Activated CD8-positive, alpha-beta T cell treated with anti-CD3 and anti-CD28 coated beads, Interleukin-2, amount 10 ng/mL, durations not matched to agents 7 days and 5 days (primary cell): ENCODE results near the gene CKS1B. TPM values are rescaled to one million over a fixed set of nuclear protein-coding genes. Genes with fewer than 3 reads are reported as not detected.
A peak's percentile ranks its signal among the peaks of the same experiment; 100 is the strongest.

Source experiments
- ATAC-seq: fragments of 150-1000 bp; cut with Tn5 transposase; one replicate; pipeline ENCODE4 v1.10.0; 2021; ENCODE audit warnings: moderate library complexity
- CTCF ChIA-PET: fragments of 350-600 bp; sonication (Branson Sonifier 250); formaldehyde crosslinking; loops from one replicate; lab custom pipeline; 2021; ENCODE audit warnings: antibody characterized with exemption; lab: Charles Lee
- POLR2A ChIA-PET: fragments of 350-600 bp; sonication (Branson Sonifier 250); formaldehyde crosslinking; loops from one replicate; lab custom pipeline; 2021; ENCODE audit warnings: antibody characterized with exemption; lab: Charles Lee
- DNase-seq: peaks from one replicate; pipeline ENCODE4 v3.0.0-alpha.2; 2020
- H3K27ac Mint-ChIP-seq: one replicate; pipeline ENCODE4 v1.8.0; 2021; ENCODE audit warnings: mild to moderate bottlenecking, mixed read lengths
- H3K27me3 Mint-ChIP-seq: one replicate; pipeline ENCODE4 v1.8.0; 2021; ENCODE audit warnings: low read depth, mixed read lengths
- H3K36me3 Mint-ChIP-seq: one replicate; pipeline ENCODE4 v1.8.0; 2021; ENCODE audit warnings: low read depth, mixed read lengths
- H3K4me1 Mint-ChIP-seq: one replicate; pipeline ENCODE4 v1.8.0; 2021; ENCODE audit warnings: low read depth, mixed read lengths
- H3K4me3 Mint-ChIP-seq: one replicate; pipeline ENCODE4 v1.8.0; 2021; ENCODE audit warnings: mild to moderate bottlenecking, mixed read lengths
- H3K9me3 Mint-ChIP-seq: one replicate; pipeline ENCODE4 v1.8.0; 2022; ENCODE audit warnings: mixed read lengths; ENCODE audit not compliant: insufficient read depth
- total RNA-seq, 2 experiments: library from RNA; stranded (reverse); gene quantifications; one replicate each; pipeline ENCODE4 v1.2.3, GENCODE V29; 2021

Gene CKS1B
- total RNA-seq, 2 experiments from 2014 or later: 151 to 153 TPM

DNA sequence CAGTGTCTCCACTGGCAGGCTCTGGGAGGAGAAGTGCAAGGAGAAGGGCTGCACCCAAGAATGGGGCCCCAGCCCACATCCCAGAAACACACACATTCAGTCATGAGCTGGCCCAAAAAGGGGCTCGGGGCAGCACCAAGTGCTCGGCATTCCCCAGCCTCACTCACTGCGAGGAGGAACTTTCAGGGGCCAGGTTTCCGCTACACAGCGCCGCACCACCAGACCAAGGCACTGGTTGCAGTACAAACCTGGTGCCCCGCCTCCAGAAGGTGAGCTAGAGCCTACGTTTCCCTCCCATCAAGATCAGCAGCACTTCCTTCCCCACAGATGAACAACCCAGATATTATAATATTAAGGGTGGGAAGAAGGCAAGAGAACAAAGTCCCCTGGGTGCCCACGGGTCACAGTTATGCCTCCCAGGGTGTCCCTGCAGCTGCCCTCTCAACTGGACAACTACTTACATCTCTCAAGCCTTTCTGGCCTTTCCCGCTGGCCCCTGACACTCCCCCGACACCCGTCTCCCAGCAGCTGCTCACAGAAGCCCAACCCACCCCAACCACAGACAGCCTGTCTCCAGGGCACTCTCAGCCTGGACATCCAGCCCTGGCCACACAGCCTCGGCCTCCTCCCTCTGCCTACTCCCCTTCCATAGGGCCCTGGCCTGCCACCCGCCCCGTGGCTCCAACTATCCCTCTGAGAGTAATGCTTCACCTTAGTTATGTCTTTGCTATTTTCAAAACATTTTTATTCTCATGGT is 22.4 kb upstream of the CKS1B start:
- Mint-ChIP-seq H3K4me1 (peaks cover 69% of the 10 kb centered on the region), H3K9me3 (no peaks in the 10 kb centered on the region), H3K4me3 (peak overlapping the region; percentile 79), H3K27ac (peak overlapping the region; percentile 96), H3K36me3 (peaks cover 35% of the 10 kb centered on the region), H3K27me3 (no peaks in the 10 kb centered on the region)
- DNase-seq: peak; percentile 76
- CTCF ChIA-PET: interaction anchor here (0.7 to 6.1 kb wide), 14 partner anchors 9 to 161 kb away, joined by 3 to 51 read pairs (median 4); partner anchors contain the start of genes ADAM15, FLAD1 and PYGO2
- POLR2A ChIA-PET: interaction anchor here (0.8 to 6.2 kb wide), 5 partner anchors 9 to 361 kb away, joined by 3 to 77 read pairs (median 6); partner anchors contain the start of genes CKS1B, PMVK and PYGO2
- peak; percentile 28 for ATAC-seq

DNA sequence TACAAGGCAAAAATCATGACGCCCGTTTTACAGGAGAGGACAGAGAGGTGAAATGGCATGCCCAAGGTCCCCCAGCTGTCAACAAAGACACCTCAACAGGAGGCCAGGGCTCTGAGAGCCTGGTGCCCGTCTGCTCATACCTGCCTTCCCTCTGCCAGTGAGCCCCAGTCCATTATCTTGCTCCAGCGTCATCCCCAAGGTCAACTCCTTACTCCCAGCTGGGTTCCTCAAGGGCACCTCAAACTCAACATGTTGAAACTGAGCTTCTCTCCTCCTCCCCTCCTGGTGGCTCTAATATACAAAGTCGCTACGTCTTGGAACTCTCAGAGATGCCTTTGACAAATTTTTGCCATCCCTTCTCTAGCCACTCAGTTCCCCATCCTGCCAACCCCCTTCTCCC is 21.8 kb upstream of the CKS1B start:
- ChIA-PET POLR2A (interaction anchor here (0.9 to 6.2 kb wide), 5 partner anchors 9 to 101 kb away, joined by 3 to 77 read pairs (median 6); partner anchors contain the start of genes CKS1B, FLAD1, PMVK and PYGO2), CTCF (interaction anchor here (1.0 to 6.1 kb wide), 9 partner anchors 9 to 161 kb away, joined by 3 to 51 read pairs (median 5); partner anchors contain the start of gene PYGO2)
- DNase-seq: no peak
- Mint-ChIP-seq H3K27me3 (no peaks in the 10 kb centered on the region), H3K4me1 (peaks cover 73% of the 10 kb centered on the region), H3K4me3 (peak overlapping the region; percentile 79), H3K27ac (peak overlapping the region; percentile 96), H3K9me3 (no peaks in the 10 kb centered on the region), H3K36me3 (peaks cover 35% of the 10 kb centered on the region)
- no peak for ATAC-seq

DNA sequence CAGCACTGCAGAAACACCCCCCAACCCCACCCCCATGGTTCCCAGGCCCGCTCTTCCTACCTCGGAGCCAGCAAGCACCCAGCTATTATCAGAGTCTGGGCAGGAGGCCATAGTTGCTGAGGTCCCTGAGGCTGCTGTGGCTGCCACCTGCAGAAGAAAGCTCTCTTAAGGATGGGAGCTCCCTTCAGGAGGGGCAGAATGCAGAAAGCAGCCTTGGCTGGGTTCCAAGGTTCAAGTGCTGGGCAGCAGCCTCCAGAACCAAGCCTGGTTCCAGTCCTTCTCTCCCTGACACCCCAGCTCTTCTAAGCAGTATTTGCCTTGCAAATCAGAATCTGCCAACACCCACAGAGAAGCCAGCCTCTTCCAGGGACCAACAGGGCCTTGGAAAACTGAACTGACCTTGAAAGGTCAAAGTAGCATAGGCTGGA is 20.9 kb upstream of the CKS1B start:
- no peaks in the 10 kb centered on the region for H3K9me3 Mint-ChIP-seq
- peak overlapping the region; percentile 96 for H3K27ac Mint-ChIP-seq
- ATAC-seq: no peak
- ChIA-PET POLR2A (interaction anchor here (0.9 to 6.2 kb wide), 5 partner anchors 16 to 100 kb away, joined by 3 to 77 read pairs (median 8); partner anchors contain the start of genes CKS1B, FLAD1 and PMVK), CTCF (interaction anchor here (1.3 to 6.1 kb wide), 7 partner anchors 46 to 162 kb away, joined by 4 to 51 read pairs (median 9); no protein-coding TSS in a partner anchor)
- peak overlapping the region; percentile 16 for H3K4me3 Mint-ChIP-seq
- H3K4me1 Mint-ChIP-seq: peaks cover 77% of the 10 kb centered on the region
- H3K27me3 Mint-ChIP-seq: no peaks in the 10 kb centered on the region
- no peak for DNase-seq
- peaks cover 39% of the 10 kb centered on the region for H3K36me3 Mint-ChIP-seq

DNA sequence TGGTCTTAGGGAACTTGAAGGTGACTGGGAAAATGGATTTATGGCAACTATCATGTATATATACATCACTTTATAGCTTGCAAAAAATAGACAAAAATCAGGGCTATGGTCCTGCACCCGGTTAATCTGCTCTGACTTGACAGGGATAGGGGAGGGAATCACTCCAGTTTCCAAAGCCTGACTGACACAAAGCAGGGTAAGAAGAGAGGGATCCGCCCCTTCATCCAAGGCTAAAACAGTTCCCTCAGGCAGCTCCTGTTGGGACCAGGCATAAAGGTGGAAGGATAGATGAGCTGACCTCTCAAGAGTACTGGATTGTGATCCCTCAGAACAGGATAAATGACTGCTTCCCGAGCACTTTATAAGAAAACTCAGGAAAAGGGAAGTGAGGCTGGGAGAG is 19.9 kb upstream of the CKS1B start:
- POLR2A ChIA-PET: interaction anchor here (0.7 to 6.2 kb wide), 9 partner anchors 11 to 110 kb away, joined by 3 to 77 read pairs (median 11); partner anchors contain the start of genes CKS1B, FLAD1, PMVK and SHC1
- H3K36me3 Mint-ChIP-seq: peaks cover 34% of the 10 kb centered on the region

DNA sequence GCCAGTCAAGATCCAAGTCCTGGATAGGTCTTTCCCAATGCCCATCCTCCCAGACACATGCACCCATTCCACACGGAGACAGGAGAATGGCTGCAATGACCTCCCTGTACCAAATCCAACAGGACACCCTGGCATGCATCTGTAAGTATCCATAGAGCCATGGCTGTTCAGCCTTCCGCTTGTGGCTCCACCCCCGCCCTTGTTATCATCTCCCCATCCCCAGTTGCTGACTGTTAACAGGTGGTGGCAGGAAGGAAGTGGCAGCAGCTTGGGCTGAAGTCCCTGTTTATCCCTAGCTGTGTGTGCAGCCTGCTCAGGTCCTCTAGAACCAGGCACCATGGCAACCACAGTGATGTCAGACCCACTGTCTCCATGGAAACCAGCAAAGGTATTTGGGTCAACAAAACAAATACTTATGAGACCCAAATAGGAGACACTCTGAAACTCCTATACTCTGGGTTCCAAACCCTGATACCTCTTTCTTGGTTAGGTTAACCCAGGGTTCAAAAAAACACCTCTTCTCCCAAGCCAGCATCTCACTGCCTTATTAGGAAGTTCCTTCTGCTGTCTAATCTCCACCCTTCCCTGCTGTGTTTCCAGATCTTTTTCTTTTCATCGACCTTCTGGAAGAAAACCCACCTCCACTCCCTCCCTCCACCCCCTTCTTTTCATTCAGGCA is 19.3 kb upstream of the CKS1B start:
- peaks cover 37% of the 10 kb centered on the region for H3K36me3 Mint-ChIP-seq
- H3K9me3 Mint-ChIP-seq: no peaks in the 10 kb centered on the region
- DNase-seq (peak; percentile 96), ATAC-seq (peak; percentile 86)
- ChIA-PET CTCF (interaction anchor here (0.6 to 6.1 kb wide), 23 partner anchors 9 to 396 kb away, joined by 3 to 51 read pairs (median 4); partner anchors contain the start of genes ADAM15, CKS1B, LENEP and SHC1), POLR2A (interaction anchor here (0.7 to 6.2 kb wide), 14 partner anchors 11 to 346 kb away, joined by 3 to 77 read pairs (median 6); partner anchors contain the start of genes ADAM15, CKS1B, FLAD1 and PMVK)
- H3K4me1 Mint-ChIP-seq: peaks cover 79% of the 10 kb centered on the region
- H3K27ac Mint-ChIP-seq: peak overlapping the region; percentile 96
- H3K27me3 Mint-ChIP-seq: no peaks in the 10 kb centered on the region
- H3K4me3 Mint-ChIP-seq: peak overlapping the region; percentile 91

More for the DNA sequence above, 19.9 kb upstream of the CKS1B start:
- no peak for DNase-seq
- Mint-ChIP-seq H3K4me1 (peaks cover 75% of the 10 kb centered on the region), H3K27me3 (no peaks in the 10 kb centered on the region), H3K9me3 (no peaks in the 10 kb centered on the region), H3K27ac (peak overlapping the region; percentile 96), H3K4me3 (peak overlapping the region; percentile 91)
- no peak for ATAC-seq
- CTCF ChIA-PET: interaction anchor here (0.6 to 6.1 kb wide), 13 partner anchors 10 to 395 kb away, joined by 3 to 51 read pairs (median 5); partner anchors contain the start of genes ADAM15, CKS1B and SHC1

DNA sequence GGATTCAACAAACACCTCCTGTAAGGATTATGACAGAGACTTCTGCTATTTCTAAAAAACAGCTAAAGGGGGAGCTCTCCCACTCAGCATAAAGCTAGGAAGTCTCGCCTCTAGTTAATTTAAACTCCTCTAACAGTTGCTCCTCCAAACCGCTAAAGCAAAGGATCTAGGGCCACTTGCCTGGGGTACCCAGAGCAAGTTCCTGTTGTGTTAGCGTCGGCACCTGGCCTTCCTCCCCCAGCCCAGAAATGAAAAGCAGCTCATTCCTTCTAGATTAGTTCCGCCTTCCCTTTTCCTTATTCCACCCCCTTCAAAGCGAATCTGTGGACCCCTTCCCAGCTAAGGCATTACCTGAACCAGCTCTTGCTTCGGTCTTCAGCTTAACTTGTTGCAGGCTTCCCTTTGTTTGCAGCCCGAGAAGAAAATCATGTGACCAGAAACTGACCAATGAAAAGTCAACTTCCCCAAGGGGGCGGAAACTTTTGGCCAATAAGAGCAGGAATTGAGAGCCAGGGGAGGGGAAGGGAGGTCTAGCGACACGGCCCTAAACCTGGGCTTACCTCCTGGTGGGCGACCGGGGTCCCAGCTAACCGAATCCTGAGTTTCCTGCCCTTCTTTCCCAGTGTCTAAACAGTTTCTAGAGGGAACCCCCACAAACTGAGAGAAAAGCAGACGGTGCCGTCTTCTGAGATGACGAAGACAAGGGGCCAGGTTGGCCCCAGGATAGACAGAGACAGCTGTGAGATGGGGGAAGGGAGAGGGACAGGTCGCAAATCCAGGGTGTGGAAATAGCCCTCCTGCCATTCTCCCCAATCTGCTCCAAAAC is 18.6 kb upstream of the CKS1B start, which contains the start of gene PBXIP1:
Gene PBXIP1, minus strand, starts transcription at position 382 of the 826 bp plus-strand sequence. CDS start 2,378 bp downstream, outside the sequence.
- DNase-seq: peak; percentile 91
- ChIA-PET CTCF (interaction anchor here (0.7 to 6.1 kb wide), 21 partner anchors 13 to 396 kb away, joined by 3 to 51 read pairs (median 5); partner anchors contain the start of genes ADAM15, CKS1B, LENEP and SHC1), POLR2A (interaction anchor here (1.0 to 6.2 kb wide), 13 partner anchors 10 to 346 kb away, joined by 3 to 77 read pairs (median 6); partner anchors contain the start of genes ADAM15, CKS1B, FLAD1 and PMVK)
- no peaks in the 10 kb centered on the region for H3K27me3 Mint-ChIP-seq
- H3K36me3 Mint-ChIP-seq: peaks cover 36% of the 10 kb centered on the region
- H3K9me3 Mint-ChIP-seq: no peaks in the 10 kb centered on the region
- H3K4me1 Mint-ChIP-seq: peaks cover 80% of the 10 kb centered on the region
- peak within 1 kb of the TSS; percentile 96 for H3K27ac Mint-ChIP-seq
- peak within 1 kb of the TSS; percentile 91 for H3K4me3 Mint-ChIP-seq
- ATAC-seq: peak; percentile 47

DNA sequence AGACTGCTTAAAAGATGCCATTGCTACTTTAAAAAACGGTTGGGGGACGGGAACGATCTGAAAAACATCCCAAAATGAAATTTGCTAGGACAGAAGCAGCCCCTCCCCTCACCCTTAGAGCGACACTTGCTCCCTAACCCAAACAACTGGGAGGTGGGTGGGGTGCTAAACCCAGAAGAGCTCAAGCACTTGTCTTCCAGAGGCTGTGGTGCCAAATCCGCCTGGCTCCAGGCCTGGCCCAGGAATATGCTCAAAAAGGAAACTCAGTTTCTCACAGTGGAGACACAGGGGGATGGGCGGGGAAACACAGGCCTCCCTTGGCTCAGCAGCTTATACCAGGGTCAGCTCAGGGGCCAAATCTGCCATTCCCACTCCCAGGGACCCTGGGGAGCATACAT is 17.9 kb upstream of the CKS1B start:
- Mint-ChIP-seq H3K4me1 (peaks cover 75% of the 10 kb centered on the region), H3K27me3 (no peaks in the 10 kb centered on the region)

DNA sequence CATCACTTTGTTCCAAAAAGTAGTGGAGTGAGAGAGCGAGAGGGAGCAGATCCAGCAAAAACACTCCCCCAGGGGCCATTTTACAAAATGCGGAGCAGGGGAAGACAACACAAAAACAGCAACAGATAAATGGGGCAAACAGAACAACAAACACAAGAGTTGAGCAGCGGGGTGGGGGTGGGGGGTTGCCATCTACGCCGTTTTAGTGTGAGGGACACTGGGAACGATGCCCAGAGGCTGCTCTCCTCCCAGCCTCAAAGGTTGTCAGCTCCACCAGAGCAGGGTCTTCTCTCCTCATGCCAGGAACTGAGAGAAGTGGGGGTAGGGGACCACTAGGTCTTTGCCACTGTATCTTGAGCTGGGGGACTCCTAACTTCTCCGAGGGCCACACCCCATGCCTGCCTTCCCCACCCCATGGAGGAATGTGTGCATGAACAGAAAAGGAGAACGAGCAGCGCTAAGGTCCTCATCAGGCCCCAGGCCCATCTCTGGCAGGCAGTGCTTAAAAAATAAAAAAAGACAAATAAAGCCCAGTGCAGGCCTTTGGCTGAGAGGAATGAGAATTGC is 17.3 kb upstream of the CKS1B start:
- Mint-ChIP-seq H3K4me1 (peaks cover 70% of the 10 kb centered on the region), H3K27ac (peak overlapping the region; percentile 96), H3K4me3 (no peak overlapping the region), H3K36me3 (peaks cover 37% of the 10 kb centered on the region), H3K9me3 (no peaks in the 10 kb centered on the region), H3K27me3 (no peaks in the 10 kb centered on the region)
- ATAC-seq (no peak), DNase-seq (no peak)
- ChIA-PET POLR2A (interaction anchor here (2.8 to 3.6 kb wide), 3 partner anchors 9 to 17 kb away, joined by 15 to 23 read pairs (median 23); partner anchors contain the start of genes CKS1B and SHC1), CTCF (interaction anchor here (6.1 kb wide), 1 partner anchor 43 kb away, joined by 51 read pairs; no protein-coding TSS in a partner anchor)

More for the DNA sequence above, 17.9 kb upstream of the CKS1B start:
- Mint-ChIP-seq H3K4me3 (peak overlapping the region; percentile 91), H3K9me3 (no peaks in the 10 kb centered on the region), H3K36me3 (peaks cover 38% of the 10 kb centered on the region), H3K27ac (peak overlapping the region; percentile 96)
- DNase-seq (no peak), ATAC-seq (no peak)
- POLR2A ChIA-PET: interaction anchor here (1.1 to 6.2 kb wide), 8 partner anchors 9 to 211 kb away, joined by 3 to 77 read pairs (median 10); partner anchors contain the start of genes ADAM15, CKS1B, PMVK and SHC1
- CTCF ChIA-PET: interaction anchor here (1.1 to 6.1 kb wide), 8 partner anchors 19 to 196 kb away, joined by 3 to 51 read pairs (median 6); partner anchors contain the start of genes ADAM15, CKS1B and LENEP

DNA sequence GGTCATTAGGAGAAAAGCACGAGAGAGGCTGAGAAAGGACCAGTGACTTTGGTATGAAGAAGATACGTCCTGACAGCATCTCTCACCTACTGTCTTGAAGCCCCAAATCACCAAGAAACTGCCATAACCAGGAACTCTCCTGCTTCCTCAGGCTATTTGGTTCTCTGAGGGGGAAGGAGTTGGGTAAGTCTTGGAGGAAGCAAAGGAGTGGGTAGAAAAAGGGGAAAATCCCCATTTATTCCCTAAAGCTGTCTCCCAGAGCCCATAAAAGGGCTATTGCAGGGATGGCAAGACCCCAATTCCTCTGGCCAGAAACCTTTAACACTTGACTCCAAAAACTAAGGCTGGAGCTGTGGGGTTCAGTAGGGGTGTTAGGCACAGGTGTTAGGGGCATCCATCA is 16.4 kb upstream of the CKS1B start:
- ChIA-PET POLR2A (interaction anchor here (0.7 to 4.9 kb wide), 2 partner anchors 16 to 102 kb away, joined by 3 to 31 read pairs; partner anchors contain the start of gene CKS1B), CTCF (no interaction called here)
- H3K4me1 Mint-ChIP-seq: peaks cover 70% of the 10 kb centered on the region
- DNase-seq (no peak), ATAC-seq (no peak)
- no peaks in the 10 kb centered on the region for H3K9me3 Mint-ChIP-seq
- H3K36me3 Mint-ChIP-seq: peaks cover 36% of the 10 kb centered on the region
- no peak overlapping the region for H3K4me3 Mint-ChIP-seq
- peak overlapping the region; percentile 24 for H3K27ac Mint-ChIP-seq
- H3K27me3 Mint-ChIP-seq: no peaks in the 10 kb centered on the region
